GM20000 (cell line): ENCODE results near the gene CHAC1.
"Not testable (repeated sequence)": the region's sequence is repeated elsewhere in the genome, so short reads cannot be mapped to it uniquely, and the experiment has no call there.

ENCODE experiments used
- DNase-seq: peaks from one replicate; pipeline ENCODE4 v3.0.0; 2012; ENCODE audit warnings: low spot score
- TF ChIP-seq, protein P1 (sequence below): IDR thresholded peaks from 2 replicates; pipeline ENCODE4 v1.5.1; 2012; ENCODE audit warnings: mild to moderate bottlenecking, control low read depth; ENCODE audit errors: extremely low read depth, missing control alignments

The CHAC1 gene

DNA sequence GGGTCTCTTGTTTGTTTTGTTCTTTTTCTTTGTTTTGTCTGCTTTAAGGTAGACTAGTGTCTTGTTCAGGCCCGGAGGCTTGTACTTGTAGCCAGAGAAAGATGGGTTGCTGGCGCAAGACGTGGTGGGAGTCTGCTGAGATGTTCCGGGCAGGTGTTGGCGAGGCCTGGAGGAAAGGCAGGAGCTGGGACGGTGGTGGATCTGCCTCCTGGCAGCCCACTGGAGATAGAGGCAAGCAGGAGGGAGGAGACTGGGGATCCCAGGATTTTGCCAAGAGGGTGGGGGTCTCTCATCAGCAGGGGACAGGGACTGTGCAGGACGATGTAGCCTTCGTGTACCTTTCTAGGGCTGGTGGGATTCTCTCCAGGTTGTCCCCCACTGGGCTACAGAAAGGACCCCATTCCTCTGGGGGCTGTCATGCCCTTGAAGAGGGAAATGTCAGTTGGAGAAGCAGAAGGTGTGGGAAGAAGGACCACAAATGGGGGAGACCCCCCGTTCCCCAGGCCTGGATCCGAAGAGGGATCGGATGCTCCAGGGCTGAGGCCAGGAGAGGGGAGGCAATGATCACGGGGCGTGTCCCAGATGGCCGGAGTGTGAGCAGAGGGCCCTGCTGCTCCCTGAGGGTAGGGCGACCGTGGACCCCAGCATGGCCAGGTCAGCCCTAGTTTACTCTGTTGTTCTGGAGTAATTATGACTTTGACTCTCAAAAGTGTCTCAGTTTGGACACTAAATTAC, 7.0 kb downstream of the CHAC1 start:
- no peak for DNase-seq
- TF ChIP-seq, protein P1, sequence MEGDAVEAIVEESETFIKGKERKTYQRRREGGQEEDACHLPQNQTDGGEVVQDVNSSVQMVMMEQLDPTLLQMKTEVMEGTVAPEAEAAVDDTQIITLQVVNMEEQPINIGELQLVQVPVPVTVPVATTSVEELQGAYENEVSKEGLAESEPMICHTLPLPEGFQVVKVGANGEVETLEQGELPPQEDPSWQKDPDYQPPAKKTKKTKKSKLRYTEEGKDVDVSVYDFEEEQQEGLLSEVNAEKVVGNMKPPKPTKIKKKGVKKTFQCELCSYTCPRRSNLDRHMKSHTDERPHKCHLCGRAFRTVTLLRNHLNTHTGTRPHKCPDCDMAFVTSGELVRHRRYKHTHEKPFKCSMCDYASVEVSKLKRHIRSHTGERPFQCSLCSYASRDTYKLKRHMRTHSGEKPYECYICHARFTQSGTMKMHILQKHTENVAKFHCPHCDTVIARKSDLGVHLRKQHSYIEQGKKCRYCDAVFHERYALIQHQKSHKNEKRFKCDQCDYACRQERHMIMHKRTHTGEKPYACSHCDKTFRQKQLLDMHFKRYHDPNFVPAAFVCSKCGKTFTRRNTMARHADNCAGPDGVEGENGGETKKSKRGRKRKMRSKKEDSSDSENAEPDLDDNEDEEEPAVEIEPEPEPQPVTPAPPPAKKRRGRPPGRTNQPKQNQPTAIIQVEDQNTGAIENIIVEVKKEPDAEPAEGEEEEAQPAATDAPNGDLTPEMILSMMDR: no peak

DNA sequence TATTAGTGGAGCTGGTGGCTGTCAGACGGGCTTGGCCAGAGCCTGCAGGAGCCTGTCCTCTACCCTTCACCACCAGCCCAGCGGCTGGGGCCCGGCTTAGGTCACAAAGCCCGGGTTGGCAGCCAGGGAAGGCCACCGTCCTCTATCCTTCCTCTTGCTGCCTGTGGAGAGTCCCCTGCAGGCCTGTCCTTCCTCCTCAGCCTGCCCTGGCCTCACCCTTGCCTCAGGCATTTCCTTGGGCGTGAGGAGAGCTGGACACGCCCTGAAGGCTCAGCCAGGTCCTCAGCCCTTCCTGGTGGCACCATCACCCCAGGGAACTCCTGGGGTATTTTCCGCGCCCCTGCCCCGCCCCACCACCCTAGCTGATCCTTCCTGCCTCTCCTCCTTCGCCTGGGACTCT, 7.7 kb downstream of the CHAC1 start:
- DNase-seq: no peak

DNA sequence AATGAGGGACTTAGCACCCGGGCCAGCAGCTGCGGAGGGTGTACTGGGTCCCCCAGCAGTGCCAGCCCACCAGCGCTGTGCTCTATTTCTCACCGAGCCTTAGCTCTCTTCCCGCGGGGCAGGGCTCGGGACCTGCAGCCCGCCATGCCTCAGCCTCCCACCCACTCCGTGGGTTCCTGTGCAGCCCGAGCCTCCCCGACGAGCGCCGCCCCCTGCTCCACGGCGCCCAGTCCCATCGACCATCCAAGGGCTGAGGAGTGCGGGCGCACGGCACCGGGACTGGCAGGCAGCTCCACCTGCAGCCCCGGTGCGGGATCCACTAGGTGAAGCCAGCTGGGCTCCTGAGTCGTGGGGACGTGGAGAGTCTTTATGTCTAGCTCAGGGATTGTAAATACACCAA, 8.5 kb downstream of the CHAC1 start:
- not testable (repeated sequence) for DNase-seq

More for the DNA sequence above, 7.7 kb downstream of the CHAC1 start:
- TF ChIP-seq, protein P1: no peak

DNA sequence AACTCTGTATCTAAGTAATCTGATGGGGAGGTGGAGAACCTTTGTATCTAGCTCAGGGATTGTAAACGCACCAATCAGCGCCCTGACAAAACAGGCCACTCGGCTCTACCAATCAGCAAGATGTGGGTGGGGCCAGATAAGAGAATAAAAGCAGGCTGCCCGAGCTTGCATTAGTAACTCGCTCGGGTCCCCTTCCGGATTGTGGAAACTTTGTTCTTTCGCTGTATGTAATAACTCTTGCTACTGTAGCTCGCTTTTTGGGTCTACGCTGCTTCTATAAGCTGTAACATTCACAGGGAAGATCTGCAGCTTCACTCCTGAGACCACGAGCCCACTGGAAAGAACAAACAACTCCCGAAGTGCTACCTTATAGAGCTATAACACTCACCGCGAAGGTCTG, 9.0 kb downstream of the CHAC1 start:
- not testable (repeated sequence) for DNase-seq

DNA sequence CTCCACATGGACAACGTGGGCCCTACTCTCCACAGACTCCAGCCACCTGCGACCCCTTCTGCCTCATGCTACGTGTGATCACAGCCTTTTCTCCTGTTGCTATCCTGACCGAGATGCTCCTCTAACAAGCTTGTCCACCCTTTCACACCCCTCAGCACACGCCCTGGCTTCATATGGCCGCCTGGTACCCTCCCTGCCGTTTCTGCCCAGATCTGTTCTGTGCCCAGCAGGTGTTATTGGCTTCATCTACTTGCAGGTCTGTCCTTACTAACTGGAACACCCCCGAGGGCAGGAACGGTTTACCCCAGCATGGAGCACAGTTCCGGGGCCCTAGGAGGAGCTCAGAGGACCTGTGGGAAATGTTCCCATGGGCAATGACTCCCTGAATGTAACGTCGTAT, 9.9 kb downstream of the CHAC1 start:
- TF ChIP-seq, protein P1: no peak
- DNase-seq: no peak

DNA sequence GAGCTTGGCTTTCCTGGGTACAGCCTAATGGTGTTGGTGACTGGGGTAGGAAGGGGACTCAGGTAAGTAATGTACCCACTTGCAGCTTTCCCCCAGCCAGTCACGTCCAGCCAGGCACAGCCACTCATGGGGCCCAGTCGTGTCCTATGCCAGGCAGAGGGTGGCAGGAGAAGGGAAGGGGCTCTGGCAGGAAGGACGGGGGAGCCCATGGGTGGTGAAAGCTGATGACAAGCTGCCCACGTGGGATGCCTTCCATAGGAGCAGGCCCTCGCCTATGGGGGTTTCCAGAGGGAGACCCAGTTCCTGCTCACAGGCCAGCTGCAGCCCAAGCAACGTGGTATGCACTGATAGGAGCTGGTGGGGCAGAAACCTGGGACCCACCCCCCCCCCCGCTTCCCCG, 10.7 kb downstream of the CHAC1 start:
- no peak for DNase-seq
- TF ChIP-seq, protein P1: no peak

DNA sequence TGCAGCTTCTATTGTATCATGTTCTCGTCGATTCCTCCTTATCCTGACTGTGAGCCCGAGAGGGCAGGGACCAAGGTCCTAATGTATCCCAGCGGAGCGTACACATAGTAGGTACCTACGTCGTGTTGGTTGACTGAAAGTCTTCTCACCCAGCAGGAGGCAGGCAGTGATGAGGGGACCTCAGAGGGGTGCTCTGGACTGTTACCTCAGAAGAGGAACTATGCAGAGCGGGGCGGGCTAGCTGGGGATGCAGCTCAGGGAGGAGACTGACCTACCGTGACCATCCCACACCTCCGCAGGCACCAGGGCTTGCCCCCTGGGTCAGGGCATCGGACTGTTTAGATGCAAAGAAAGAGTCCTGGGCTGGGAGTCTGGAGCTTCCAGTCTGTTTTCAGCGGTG, 11.4 kb downstream of the CHAC1 start:
- DNase-seq: no peak
- TF ChIP-seq, protein P1: no peak

DNA sequence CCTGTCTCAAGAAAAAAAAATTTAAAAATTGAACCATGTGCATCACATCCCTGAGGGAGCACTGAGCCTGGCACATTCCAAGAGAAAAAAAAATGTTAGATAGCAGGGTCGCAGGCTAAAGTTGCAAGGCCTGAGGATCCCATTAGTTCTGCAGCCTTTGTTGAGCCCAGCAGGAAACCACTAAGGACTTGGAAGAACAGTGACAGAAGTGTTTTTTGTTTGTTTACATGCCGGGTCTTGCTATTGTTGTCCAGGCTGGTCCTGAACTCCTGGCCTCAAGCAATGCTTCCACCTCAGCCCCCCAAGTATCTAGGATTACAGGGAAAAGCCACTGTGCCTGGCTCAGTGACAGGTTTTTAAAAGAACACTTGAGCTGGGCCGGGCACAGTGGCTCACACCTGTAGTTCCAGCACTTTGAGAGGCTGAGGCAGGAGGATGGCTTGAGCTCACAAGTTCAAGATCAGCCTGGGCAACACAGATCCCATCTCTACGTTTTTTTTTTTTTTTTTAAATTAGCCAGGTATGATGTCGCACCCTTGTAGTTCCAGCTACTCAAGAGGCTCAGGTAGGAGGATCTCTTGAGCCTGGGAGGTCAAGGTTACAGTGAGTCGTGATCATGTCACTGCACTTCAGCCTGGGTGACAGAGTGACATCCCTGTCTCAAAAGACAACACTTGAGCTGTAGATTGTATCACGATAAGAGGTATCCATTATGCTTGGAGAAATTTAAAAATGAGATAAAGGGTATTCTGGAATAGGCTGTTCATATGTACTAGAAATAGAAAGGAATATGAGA, 15.2 kb downstream of the CHAC1 start:
- TF ChIP-seq, protein P1: no peak
- DNase-seq: no peak
